GM23248 (cell line): ENCODE data around the gene GBE1. TPM values are rescaled to one million over a fixed set of nuclear protein-coding genes. Genes with fewer than 3 reads are reported as not detected.
"Not testable (repeated sequence)": the region's sequence is repeated elsewhere in the genome, so short reads cannot be mapped to it uniquely, and the experiment has no call there.

Experiments used
- DNase-seq: peaks from one replicate; pipeline ENCODE4 v3.0.0-alpha.2; 2015
- H2AFZ ChIP-seq: fragments of 200-600 bp; sonication (generic); 2 replicates; pipeline ENCODE4 v1.6.1; 2016; ENCODE audit warnings: antibody characterized with exemption
- H3F3A ChIP-seq: fragments of 200-600 bp; sonication (generic); 2 replicates; pipeline ENCODE4 v1.6.1; 2016; ENCODE audit warnings: mild to moderate bottlenecking, antibody characterized with exemption, mixed run types; ENCODE audit not compliant: insufficient read depth
- H3K27ac ChIP-seq: fragments of 200-600 bp; sonication (generic); 2 replicates; pipeline ENCODE4 v1.5.1; 2016; ENCODE audit warnings: mild to moderate bottlenecking
- H3K27me3 ChIP-seq: fragments of 200-600 bp; sonication (generic); replicated peaks from 2 replicates; pipeline ENCODE4 v1.6.1; 2016; ENCODE audit warnings: mild to moderate bottlenecking; ENCODE audit not compliant: insufficient read depth
- H3K36me3 ChIP-seq: fragments of 200-600 bp; sonication (generic); 2 replicates; pipeline ENCODE4 v1.6.1; 2016; ENCODE audit warnings: low read depth, mild to moderate bottlenecking
- H3K4me1 ChIP-seq: fragments of 200-600 bp; sonication (generic); 2 replicates; pipeline ENCODE4 v1.6.1; 2016; ENCODE audit warnings: mild to moderate bottlenecking; ENCODE audit not compliant: insufficient read depth
- H3K4me2 ChIP-seq: fragments of 200-600 bp; sonication (generic); one replicate; pipeline ENCODE4 v1.6.1; 2016; ENCODE audit warnings: mild to moderate bottlenecking; ENCODE audit not compliant: unreplicated experiment
- H3K4me3 ChIP-seq: fragments of 200-600 bp; sonication (generic); 2 replicates; pipeline ENCODE4 v1.5.1; 2016; ENCODE audit warnings: mild to moderate bottlenecking
- H3K79me2 ChIP-seq: fragments of 200-600 bp; sonication (generic); 2 replicates; pipeline ENCODE4 v1.6.1; 2016; ENCODE audit warnings: mild to moderate bottlenecking; ENCODE audit not compliant: insufficient read depth
- H3K9ac ChIP-seq: fragments of 200-600 bp; sonication (generic); 2 replicates; pipeline ENCODE4 v1.6.1; 2016; ENCODE audit warnings: mild to moderate bottlenecking
- H3K9me2 ChIP-seq: fragments of 200-600 bp; sonication (generic); 2 replicates; pipeline ENCODE4 v1.6.1; 2016; ENCODE audit warnings: mixed run types, mild to moderate bottlenecking, moderate library complexity; ENCODE audit not compliant: insufficient read depth
- H3K9me3 ChIP-seq: fragments of 200-600 bp; sonication (generic); one replicate; pipeline ENCODE4 v1.6.1; 2017; ENCODE audit warnings: low read depth
- H4K20me1 ChIP-seq: fragments of 200-600 bp; sonication (generic); 2 replicates; pipeline ENCODE4 v1.6.0; 2016; ENCODE audit not compliant: insufficient read depth
- EZH2 ChIP-seq: fragments of 200-600 bp; sonication (generic); IDR thresholded peaks from 2 replicates; pipeline ENCODE4 v1.6.1; 2018; ENCODE audit warnings: antibody characterized with exemption, mild to moderate bottlenecking; ENCODE audit not compliant: insufficient read depth, poor library complexity, severe bottlenecking
- EZH2phosphoT487 ChIP-seq: fragments of 200-600 bp; sonication (generic); IDR thresholded peaks from 2 replicates; pipeline ENCODE4 v1.6.1; 2018; ENCODE audit warnings: antibody characterized with exemption, moderate library complexity, mild to moderate bottlenecking, low read depth; ENCODE audit not compliant: insufficient read depth
- WGBS, 2 experiments: methylation state at CpG; one replicate each; pipeline ENCODE4 v1.1.6; 2015 to 2017; ENCODE audit warnings: low lambda C conversion rate in 2 of 2, low coverage in 1 of 2; ENCODE audit errors: missing lambda C conversion rate in 2 of 2; 5-methylcytosine and 5-hydroxymethylcytosine counted together
- in situ Hi-C: fragments of 300-500 bp; cut with MboI; formaldehyde crosslinking; loops from 2 replicates; pipeline ENCODE4 v1.15.0; 2020
- polyA plus RNA-seq: library from polyadenylated mRNA; unstranded; fragments of >200 nt; fragmentation: Nextera tagmentation; extraction: Ambion mirVana; gene quantifications from 2 replicates; pipeline ENCODE4 v1.2.1, GENCODE V29; 2016
- total RNA-seq: library from RNA; depleted of rRNA; stranded (reverse); fragments of >200 nt; shearing (Covaris generic); gene quantifications from 2 replicates; pipeline ENCODE4 v1.2.3, GENCODE V29; 2014

The GBE1 gene
- total and polyA plus RNA-seq, 2 experiments from 2014 or later = 130 to 166 TPM

DNA sequence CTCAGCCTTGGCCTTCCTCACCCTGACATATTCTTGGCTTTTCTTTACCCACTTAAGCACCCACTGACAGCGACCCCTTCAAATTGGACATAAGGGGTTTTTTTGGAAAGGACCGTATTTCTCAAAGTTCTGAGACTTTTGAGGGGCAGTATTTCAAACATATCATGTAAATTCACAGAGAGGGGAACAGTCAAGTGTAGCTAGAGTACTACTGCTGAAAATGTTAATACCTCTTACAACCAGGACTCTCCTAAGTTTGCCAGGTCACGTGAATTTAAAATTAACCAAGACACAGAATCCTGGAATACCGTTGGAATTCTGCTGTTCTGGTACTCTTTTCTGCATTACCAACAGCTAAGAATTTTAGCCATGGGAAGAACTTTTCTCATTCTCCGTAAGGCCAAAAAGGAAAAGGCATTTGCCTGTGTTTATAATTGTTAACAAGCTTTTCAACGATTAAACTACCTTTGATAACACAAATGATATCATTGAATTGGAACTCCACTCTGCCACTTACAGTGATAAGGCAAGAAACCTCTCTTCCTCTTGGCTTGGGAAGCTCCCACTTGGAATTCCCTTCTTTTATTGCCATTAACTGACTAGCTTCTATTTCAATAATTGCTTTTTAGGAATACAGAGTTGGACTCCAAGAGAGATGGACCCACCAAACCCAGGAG, 597 bp upstream of the GBE1 start:
- H3K4me2 ChIP-seq = peak overlapping the region; percentile 95
- peak overlapping the region; percentile 99 for H3K27ac ChIP-seq
- no peaks in the 10 kb centered on the region for H4K20me1 ChIP-seq
- peaks cover 61% of the 10 kb centered on the region for H3F3A ChIP-seq
- DNase-seq = peak; percentile 42
- H3K9me2 ChIP-seq = no peaks in the 10 kb centered on the region
- peaks cover 47% of the 10 kb centered on the region for H3K4me1 ChIP-seq
- H3K79me2 ChIP-seq = peaks cover 37% of the 10 kb centered on the region
- TF ChIP-seq EZH2 (no peak), EZH2phosphoT487 (no peak)
- peak overlapping the region; percentile 96 for H3K4me3 ChIP-seq
- peak overlapping the region; percentile 81 for H2AFZ ChIP-seq
- H3K9me3 ChIP-seq = no peaks in the 10 kb centered on the region
- 9 to 15% methylated on average over 6 of the region's 6 CpGs for WGBS, 2 experiments
- peak overlapping the region; percentile 95 for H3K9ac ChIP-seq
- in situ Hi-C loops = no loop called here
- H3K36me3 ChIP-seq = peaks cover 10% of the 10 kb centered on the region; the same call in 1 of the 2 replicates
- H3K27me3 ChIP-seq = no peaks in the 10 kb centered on the region

DNA sequence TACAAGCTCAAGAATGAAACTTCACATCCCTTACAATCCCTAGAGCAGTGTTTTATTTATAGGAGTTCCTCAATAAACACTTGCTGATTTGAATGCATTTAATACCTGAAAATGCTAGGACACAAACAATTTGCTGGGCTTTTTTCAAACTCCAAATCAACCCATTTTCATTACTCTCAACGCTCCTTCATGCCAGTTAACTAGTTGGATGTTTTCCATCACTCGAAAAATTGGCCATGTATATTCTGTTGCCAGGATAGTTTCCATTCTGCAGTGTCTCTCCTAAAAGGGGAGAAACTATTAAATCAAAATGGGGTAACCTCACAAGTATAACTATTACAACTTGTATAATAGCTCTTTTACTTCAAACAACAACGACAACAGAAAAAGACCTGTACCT, 1.2 kb downstream of the GBE1 start:
- in situ Hi-C loops = no loop called here
- Histone ChIP-seq H3K4me3 (peak overlapping the region; percentile 96), H3K36me3 (peaks cover 15% of the 10 kb centered on the region), H3K27ac (peak overlapping the region; percentile 99), H3F3A (peaks cover 59% of the 10 kb centered on the region), H4K20me1 (no peaks in the 10 kb centered on the region), H3K4me1 (peaks cover 57% of the 10 kb centered on the region), H3K9me2 (no peaks in the 10 kb centered on the region), H2AFZ (peak overlapping the region; percentile 81), H3K9ac (peak overlapping the region; percentile 95), H3K27me3 (no peaks in the 10 kb centered on the region), H3K4me2 (peak overlapping the region; percentile 94), H3K79me2 (peaks cover 55% of the 10 kb centered on the region), H3K9me3 (no peaks in the 10 kb centered on the region)
- TF ChIP-seq EZH2 = no peak
- peak; percentile 37 for DNase-seq
- 23 to 33% methylated on average over 3 of the region's 3 CpGs for WGBS, 2 experiments

DNA sequence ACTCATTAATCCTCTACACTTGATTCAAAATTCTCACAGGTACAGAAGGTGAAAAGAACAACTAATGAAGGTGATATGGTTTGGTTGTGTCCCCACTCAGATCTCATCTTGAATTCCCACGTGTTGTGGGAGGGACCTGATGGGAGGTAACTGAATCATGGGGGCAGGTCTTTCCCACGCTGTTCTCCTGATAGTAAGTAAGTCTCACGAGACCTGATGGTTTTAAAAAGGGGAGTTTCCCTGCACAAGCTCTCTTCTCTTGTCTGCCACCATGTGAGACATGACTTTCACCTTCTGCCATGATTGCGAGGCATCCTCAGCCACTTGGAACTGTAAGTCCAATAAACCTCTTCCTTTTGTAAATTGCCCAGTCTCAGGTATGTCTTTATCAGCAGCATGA, 2.7 kb downstream of the GBE1 start:
- H3K4me3 ChIP-seq = peak overlapping the region; percentile 96
- WGBS, 2 experiments = 92 to 93% methylated on average over 4 of the region's 4 CpGs
- H3K9me3 ChIP-seq, in situ Hi-C loops, H3K27me3 ChIP-seq, H4K20me1 ChIP-seq, DNase-seq, H3K9me2 ChIP-seq: not testable (repeated sequence)
- peaks cover 52% of the 10 kb centered on the region for H3K4me1 ChIP-seq
- H3F3A ChIP-seq = peaks cover 67% of the 10 kb centered on the region
- peaks cover 70% of the 10 kb centered on the region for H3K79me2 ChIP-seq
- peaks cover 25% of the 10 kb centered on the region for H3K36me3 ChIP-seq
- H3K27ac ChIP-seq = peak overlapping the region; percentile 99
- 0 out of 2 replicates have a peak overlapping the region, but pooled peaks have one; percentile 9 for H2AFZ ChIP-seq
- H3K9ac ChIP-seq = peak overlapping the region; percentile 95
- peak overlapping the region; percentile 94 for H3K4me2 ChIP-seq

DNA sequence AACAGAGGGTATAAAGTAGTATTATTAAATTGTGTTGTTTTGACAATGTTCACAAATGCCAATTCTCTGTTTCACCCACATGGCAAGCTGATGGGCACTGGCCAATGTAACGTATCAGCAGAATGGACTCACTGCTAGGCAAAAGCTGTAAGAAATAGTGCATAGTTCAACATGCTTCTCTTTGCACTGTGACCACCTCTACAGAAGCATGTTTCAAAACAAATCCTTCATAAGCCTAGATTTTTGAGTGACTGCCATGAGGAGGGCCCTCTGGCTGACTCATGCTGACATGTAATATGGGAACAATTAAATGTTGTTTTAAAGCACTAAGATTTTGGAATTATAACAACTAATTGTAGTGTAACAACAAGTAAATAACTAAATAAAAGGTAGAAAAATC, 3.2 kb downstream of the GBE1 start:
- H3K9ac ChIP-seq = peak overlapping the region; percentile 40
- H2AFZ ChIP-seq = 0 out of 2 replicates have a peak overlapping the region, but pooled peaks have one; percentile 9
- H3K4me2 ChIP-seq = peak overlapping the region; percentile 94
- peaks cover 64% of the 10 kb centered on the region for H3F3A ChIP-seq
- H3K79me2 ChIP-seq = peaks cover 75% of the 10 kb centered on the region
- in situ Hi-C loops = no loop called here
- peak; percentile 83 for DNase-seq
- no peaks in the 10 kb centered on the region for H3K9me3 ChIP-seq
- no peaks in the 10 kb centered on the region for H4K20me1 ChIP-seq
- no peaks in the 10 kb centered on the region for H3K27me3 ChIP-seq
- H3K27ac ChIP-seq = peak overlapping the region; percentile 99
- peaks cover 52% of the 10 kb centered on the region for H3K4me1 ChIP-seq
- H3K4me3 ChIP-seq = peak overlapping the region; percentile 96
- H3K9me2 ChIP-seq = no peaks in the 10 kb centered on the region
- TF ChIP-seq EZH2phosphoT487 (no peak), EZH2 (no peak)
- H3K36me3 ChIP-seq = peaks cover 28% of the 10 kb centered on the region
- WGBS, 2 experiments = 3 to 27% methylated on average over 1 of the region's 1 CpG
